RWPE2 (cell line): ENCODE measurements around the gene GHRL.

Experiments
- ATAC-seq: fragments of 200-7000 bp; cut with Tn5 transposase; 3 replicates; pipeline ENCODE4 v1.9.1; 2021; ENCODE audit warnings: low read depth
- DNase-seq: peaks from one replicate; pipeline ENCODE4 v3.0.0-alpha.2; 2020; ENCODE audit warnings: low spot score
- H3K27ac ChIP-seq: fragments of 450-650 bp; 2 replicates; pipeline ENCODE4 v1.5.1; 2017; ENCODE audit warnings: mild to moderate bottlenecking; ENCODE audit not compliant: poor library complexity, severe bottlenecking
- H3K27me3 ChIP-seq: fragments of 250-450 bp; sonication (Bioruptor Pico); 2 replicates; pipeline ENCODE4 v1.5.1; 2021; ENCODE audit warnings: mild to moderate bottlenecking, moderate library complexity; ENCODE audit not compliant: insufficient read depth, poor library complexity, severe bottlenecking
- H3K36me3 ChIP-seq: fragments of 250-450 bp; sonication (Bioruptor Pico); 2 replicates; pipeline ENCODE4 v1.5.1; 2020; ENCODE audit warnings: low read depth, mild to moderate bottlenecking, moderate library complexity
- H3K4me1 ChIP-seq: fragments of 250-450 bp; sonication (Bioruptor Pico); 2 replicates; pipeline ENCODE4 v1.5.1; 2021; ENCODE audit warnings: mild to moderate bottlenecking, moderate library complexity; ENCODE audit not compliant: insufficient read depth, poor library complexity, severe bottlenecking
- H3K4me3 ChIP-seq: fragments of 250-450 bp; sonication (Bioruptor Pico); 2 replicates; pipeline ENCODE4 v1.5.1; 2021; ENCODE audit warnings: mild to moderate bottlenecking, moderate library complexity; ENCODE audit not compliant: severe bottlenecking
- H3K9me3 ChIP-seq: fragments of 250-450 bp; sonication (Bioruptor Pico); 2 replicates; pipeline ENCODE4 v1.5.1; 2021; ENCODE audit warnings: mild to moderate bottlenecking, moderate library complexity; ENCODE audit not compliant: severe bottlenecking
- CTCF ChIP-seq: fragments of 450-650 bp; IDR thresholded peaks from one replicate; pipeline ENCODE4 v1.5.1; 2017; ENCODE audit warnings: mild to moderate bottlenecking, moderate library complexity; ENCODE audit not compliant: poor library complexity, severe bottlenecking

GHRL gene

GRCh38 chr3:10238345-10239183, 54.2 kb downstream of the GHRL start:
- no peaks in the 10 kb centered on the region for H3K4me1 ChIP-seq
- H3K27ac ChIP-seq = no peak overlapping the region
- TF ChIP-seq CTCF = no peak
- DNase-seq = no peak
- ATAC-seq = no peak; the same call in 2 of the 3 replicates
- H3K4me3 ChIP-seq = no peak overlapping the region
- H3K36me3 ChIP-seq = peaks cover 4% of the 10 kb centered on the region; the same call in 1 of the 2 replicates
- no peaks in the 10 kb centered on the region for H3K27me3 ChIP-seq
- no peaks in the 10 kb centered on the region for H3K9me3 ChIP-seq
